Activated T-helper 1 cell treated with anti-CD3 and anti-CD28 coated beads, Interleukin-12 subunit alpha, Interleukin-12 subunit beta, Interleukin-2, Interleukin-4 antibody, amounts not matched to agents 30 ng/mL and 10 ng/mL and 1 ng/mL, durations not matched to agents 14 hours and 24 hours and 36 hours (primary cell): ENCODE results near the gene CUX1. TPM values are rescaled to one million over a fixed set of nuclear protein-coding genes. Genes with fewer than 3 reads are reported as not detected.
"Not testable (repeated sequence)": the region's sequence is repeated elsewhere in the genome, so short reads cannot be mapped to it uniquely, and the experiment has no call there.

Source experiments
- DNase-seq: peaks from one replicate; pipeline ENCODE4 v3.0.0; 2021; ENCODE audit warnings: low spot score
- H3K27ac Mint-ChIP-seq: one replicate; pipeline ENCODE4 v1.8.0; 2021; ENCODE audit warnings: mild to moderate bottlenecking, mixed read lengths
- H3K27me3 Mint-ChIP-seq: one replicate; pipeline ENCODE4 v1.8.0; 2022; ENCODE audit warnings: mild to moderate bottlenecking, moderate library complexity, mixed read lengths; ENCODE audit not compliant: insufficient read depth
- H3K36me3 Mint-ChIP-seq: one replicate; pipeline ENCODE4 v1.8.0; 2021; ENCODE audit warnings: low read depth, mixed read lengths
- H3K4me1 Mint-ChIP-seq: one replicate; pipeline ENCODE4 v1.8.0; 2021; ENCODE audit warnings: low read depth, mixed read lengths
- H3K4me3 Mint-ChIP-seq: one replicate; pipeline ENCODE4 v1.8.0; 2021; ENCODE audit warnings: mild to moderate bottlenecking, moderate library complexity, mixed read lengths
- H3K9me3 Mint-ChIP-seq: one replicate; pipeline ENCODE4 v1.8.0; 2021; ENCODE audit warnings: mixed read lengths
- intact Hi-C: fragments of 100-400 bp; cut with micrococcal nuclease; formaldehyde crosslinking; loops from one replicate; pipeline ENCODE4 v1.15.1; 2024
- total RNA-seq: library from RNA; stranded (reverse); gene quantifications from 2 replicates; pipeline ENCODE4 v1.2.3, GENCODE V29; 2022

The CUX1 gene
- total RNA-seq, 1 donor from 2014 or later = 26.9 TPM

- no peak for DNase-seq
- H3K27ac Mint-ChIP-seq = no peak overlapping the region
- H3K4me1 Mint-ChIP-seq = peaks cover 12% of the 10 kb centered on the region
- H3K4me3 Mint-ChIP-seq = no peak overlapping the region
- H3K9me3 Mint-ChIP-seq = no peaks in the 10 kb centered on the region
- intact Hi-C loops = no loop called here
- H3K27me3 Mint-ChIP-seq = peaks cover 26% of the 10 kb centered on the region
- H3K36me3 Mint-ChIP-seq = peaks cover 4% of the 10 kb centered on the region
Measured at GRCh38 chr7:101820703-101821102, 3.3 kb downstream of the CUX1 start.

- DNase-seq, H3K36me3 Mint-ChIP-seq, H3K27ac Mint-ChIP-seq, H3K4me3 Mint-ChIP-seq, intact Hi-C loops, H3K9me3 Mint-ChIP-seq: not testable (repeated sequence)
- H3K4me1 Mint-ChIP-seq = peaks cover 12% of the 10 kb centered on the region
- H3K27me3 Mint-ChIP-seq = peaks cover 24% of the 10 kb centered on the region
Measured at GRCh38 chr7:101822632-101823031, 5.2 kb downstream of the CUX1 start.

- Mint-ChIP-seq H3K36me3 (peaks cover 2% of the 10 kb centered on the region), H3K4me3 (no peak overlapping the region), H3K27ac (no peak overlapping the region), H3K4me1 (peaks cover 12% of the 10 kb centered on the region), H3K9me3 (no peaks in the 10 kb centered on the region), H3K27me3 (peaks cover 20% of the 10 kb centered on the region)
- DNase-seq = no peak
- intact Hi-C loops = no loop called here
Measured at GRCh38 chr7:101823096-101823495, 5.7 kb downstream of the CUX1 start.

GRCh38 chr7:101823596-101823995, 6.2 kb downstream of the CUX1 start:
- Mint-ChIP-seq H3K4me1 (peaks cover 8% of the 10 kb centered on the region), H3K27ac (no peak overlapping the region), H3K4me3 (no peak overlapping the region), H3K36me3 (peaks cover under 1% of the 10 kb centered on the region), H3K9me3 (no peaks in the 10 kb centered on the region), H3K27me3 (peaks cover 15% of the 10 kb centered on the region)
- DNase-seq = no peak
- intact Hi-C loops = no loop called here

- Mint-ChIP-seq H3K27ac (no peak overlapping the region), H3K4me3 (no peak overlapping the region), H3K27me3 (peaks cover 8% of the 10 kb centered on the region), H3K9me3 (no peaks in the 10 kb centered on the region), H3K4me1 (peaks cover 6% of the 10 kb centered on the region), H3K36me3 (no peaks in the 10 kb centered on the region)
- DNase-seq = no peak
- intact Hi-C loops = no loop called here
Measured at GRCh38 chr7:101824440-101824839, 7.0 kb downstream of the CUX1 start.

GRCh38 chr7:101826081-101826835, 8.8 kb downstream of the CUX1 start:
- Mint-ChIP-seq H3K4me1 (no peaks in the 10 kb centered on the region), H3K9me3 (no peaks in the 10 kb centered on the region), H3K36me3 (no peaks in the 10 kb centered on the region), H3K4me3 (no peak overlapping the region), H3K27me3 (no peaks in the 10 kb centered on the region), H3K27ac (no peak overlapping the region)
- DNase-seq = no peak
- intact Hi-C loops = no loop called here

- no peak overlapping the region for H3K4me3 Mint-ChIP-seq
- intact Hi-C loops = no loop called here
- no peak overlapping the region for H3K27ac Mint-ChIP-seq
- H3K36me3 Mint-ChIP-seq = no peaks in the 10 kb centered on the region
- no peaks in the 10 kb centered on the region for H3K27me3 Mint-ChIP-seq
- H3K4me1 Mint-ChIP-seq = no peaks in the 10 kb centered on the region
- DNase-seq = no peak
- no peaks in the 10 kb centered on the region for H3K9me3 Mint-ChIP-seq
Measured at GRCh38 chr7:101828301-101829020, 11.0 kb downstream of the CUX1 start.

GRCh38 chr7:101829374-101829773, 11.9 kb downstream of the CUX1 start:
- intact Hi-C loops = no loop called here
- H3K4me3 Mint-ChIP-seq = no peak overlapping the region
- H3K36me3 Mint-ChIP-seq = no peaks in the 10 kb centered on the region
- no peaks in the 10 kb centered on the region for H3K4me1 Mint-ChIP-seq
- H3K9me3 Mint-ChIP-seq = no peaks in the 10 kb centered on the region
- DNase-seq = no peak
- no peak overlapping the region for H3K27ac Mint-ChIP-seq
- no peaks in the 10 kb centered on the region for H3K27me3 Mint-ChIP-seq

- no peak overlapping the region for H3K4me3 Mint-ChIP-seq
- no peaks in the 10 kb centered on the region for H3K36me3 Mint-ChIP-seq
- no peaks in the 10 kb centered on the region for H3K27me3 Mint-ChIP-seq
- intact Hi-C loops = no loop called here
- no peaks in the 10 kb centered on the region for H3K9me3 Mint-ChIP-seq
- DNase-seq = no peak
- H3K4me1 Mint-ChIP-seq = no peaks in the 10 kb centered on the region
- no peak overlapping the region for H3K27ac Mint-ChIP-seq
Measured at GRCh38 chr7:101829821-101830220, 12.4 kb downstream of the CUX1 start.

- intact Hi-C loops, DNase-seq, H3K27ac Mint-ChIP-seq, H3K27me3 Mint-ChIP-seq, H3K9me3 Mint-ChIP-seq, H3K4me1 Mint-ChIP-seq, H3K4me3 Mint-ChIP-seq, H3K36me3 Mint-ChIP-seq: not testable (repeated sequence)
Measured at GRCh38 chr7:101831396-101831795, 14.0 kb downstream of the CUX1 start.

GRCh38 chr7:101832205-101832631, 14.8 kb downstream of the CUX1 start:
- no peak for DNase-seq
- H3K27ac Mint-ChIP-seq = no peak overlapping the region
- no peaks in the 10 kb centered on the region for H3K9me3 Mint-ChIP-seq
- no peak overlapping the region for H3K4me3 Mint-ChIP-seq
- no peaks in the 10 kb centered on the region for H3K4me1 Mint-ChIP-seq
- intact Hi-C loops = no loop called here
- no peaks in the 10 kb centered on the region for H3K27me3 Mint-ChIP-seq
- H3K36me3 Mint-ChIP-seq = no peaks in the 10 kb centered on the region

GRCh38 chr7:101832685-101833375, 15.4 kb downstream of the CUX1 start:
- DNase-seq = no peak
- Mint-ChIP-seq H3K27ac (no peak overlapping the region), H3K4me3 (no peak overlapping the region), H3K36me3 (no peaks in the 10 kb centered on the region), H3K27me3 (no peaks in the 10 kb centered on the region), H3K4me1 (no peaks in the 10 kb centered on the region), H3K9me3 (no peaks in the 10 kb centered on the region)
- intact Hi-C loops = no loop called here

GRCh38 chr7:101833799-101834198, 16.4 kb downstream of the CUX1 start:
- no peaks in the 10 kb centered on the region for H3K9me3 Mint-ChIP-seq
- H3K27me3 Mint-ChIP-seq = no peaks in the 10 kb centered on the region
- no peaks in the 10 kb centered on the region for H3K4me1 Mint-ChIP-seq
- no peaks in the 10 kb centered on the region for H3K36me3 Mint-ChIP-seq
- DNase-seq = no peak
- no peak overlapping the region for H3K27ac Mint-ChIP-seq
- intact Hi-C loops = no loop called here
- no peak overlapping the region for H3K4me3 Mint-ChIP-seq
